ENCODE data around the gene MYO1G.

DNA sequence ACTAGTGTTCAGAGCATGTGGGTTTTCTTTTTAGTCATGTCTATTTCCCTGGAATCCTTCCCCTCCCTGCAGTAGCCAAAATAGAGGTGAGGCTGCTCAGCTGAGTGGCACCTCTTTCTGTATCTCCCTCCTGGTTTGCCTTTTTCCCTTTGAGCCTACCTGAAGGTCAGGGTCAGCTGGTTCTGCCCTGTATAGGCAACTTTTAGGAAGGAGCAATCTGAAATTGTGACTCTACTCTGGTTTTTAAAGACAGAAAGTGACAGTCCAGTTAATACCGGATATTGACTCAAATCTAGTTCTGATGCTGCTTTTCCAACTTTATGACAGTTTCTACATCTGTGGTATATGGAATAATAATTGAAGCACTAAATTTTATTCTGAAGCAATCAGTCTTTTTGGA, 47.2 kb upstream of the MYO1G start:
- TF ChIP-seq TOX (CRISPR knock-in tag; IDR thresholded peaks at IDR 0.05; ENCODE audit: borderline replicate concordance) (no peak), ZFP3 (CRISPR knock-in tag; IDR thresholded peaks at IDR 0.05) (no peak), ZC3H10 (CRISPR knock-in tag; IDR thresholded peaks at IDR 0.05) (no peak), ARNTL (CRISPR knock-in tag; IDR thresholded peaks at IDR 0.05; ENCODE audit: borderline replicate concordance, low read depth) (no peak), BACH2 (CRISPR knock-in tag; IDR thresholded peaks at IDR 0.05; ENCODE audit: borderline replicate concordance) (no peak), ZFP30 (CRISPR knock-in tag; IDR thresholded peaks at IDR 0.05) (no peak), ZNF565 (CRISPR knock-in tag; conservative IDR thresholded peaks at IDR 0.05; ENCODE audit: low read depth) (no peak), ZNF8 (CRISPR knock-in tag; IDR thresholded peaks at IDR 0.05) (no peak), ISL1 (CRISPR knock-in tag; IDR thresholded peaks at IDR 0.05) (no peak), ZNF70 (CRISPR knock-in tag; IDR thresholded peaks at IDR 0.05) (no peak)
- TF ChIP-seq, protein P1, sequence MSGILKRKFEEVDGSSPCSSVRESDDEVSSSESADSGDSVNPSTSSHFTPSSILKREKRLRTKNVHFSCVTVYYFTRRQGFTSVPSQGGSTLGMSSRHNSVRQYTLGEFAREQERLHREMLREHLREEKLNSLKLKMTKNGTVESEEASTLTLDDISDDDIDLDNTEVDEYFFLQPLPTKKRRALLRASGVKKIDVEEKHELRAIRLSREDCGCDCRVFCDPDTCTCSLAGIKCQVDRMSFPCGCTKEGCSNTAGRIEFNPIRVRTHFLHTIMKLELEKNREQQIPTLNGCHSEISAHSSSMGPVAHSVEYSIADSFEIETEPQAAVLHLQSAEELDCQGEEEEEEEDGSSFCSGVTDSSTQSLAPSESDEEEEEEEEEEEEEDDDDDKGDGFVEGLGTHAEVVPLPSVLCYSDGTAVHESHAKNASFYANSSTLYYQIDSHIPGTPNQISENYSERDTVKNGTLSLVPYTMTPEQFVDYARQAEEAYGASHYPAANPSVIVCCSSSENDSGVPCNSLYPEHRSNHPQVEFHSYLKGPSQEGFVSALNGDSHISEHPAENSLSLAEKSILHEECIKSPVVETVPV (CRISPR knock-in tag; IDR thresholded peaks at IDR 0.05): no peak
- TF ChIP-seq, protein P2, sequence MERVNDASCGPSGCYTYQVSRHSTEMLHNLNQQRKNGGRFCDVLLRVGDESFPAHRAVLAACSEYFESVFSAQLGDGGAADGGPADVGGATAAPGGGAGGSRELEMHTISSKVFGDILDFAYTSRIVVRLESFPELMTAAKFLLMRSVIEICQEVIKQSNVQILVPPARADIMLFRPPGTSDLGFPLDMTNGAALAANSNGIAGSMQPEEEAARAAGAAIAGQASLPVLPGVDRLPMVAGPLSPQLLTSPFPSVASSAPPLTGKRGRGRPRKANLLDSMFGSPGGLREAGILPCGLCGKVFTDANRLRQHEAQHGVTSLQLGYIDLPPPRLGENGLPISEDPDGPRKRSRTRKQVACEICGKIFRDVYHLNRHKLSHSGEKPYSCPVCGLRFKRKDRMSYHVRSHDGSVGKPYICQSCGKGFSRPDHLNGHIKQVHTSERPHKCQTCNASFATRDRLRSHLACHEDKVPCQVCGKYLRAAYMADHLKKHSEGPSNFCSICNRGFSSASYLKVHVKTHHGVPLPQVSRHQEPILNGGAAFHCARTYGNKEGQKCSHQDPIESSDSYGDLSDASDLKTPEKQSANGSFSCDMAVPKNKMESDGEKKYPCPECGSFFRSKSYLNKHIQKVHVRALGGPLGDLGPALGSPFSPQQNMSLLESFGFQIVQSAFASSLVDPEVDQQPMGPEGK (CRISPR knock-in tag; IDR thresholded peaks at IDR 0.05; ENCODE audit: borderline replicate concordance): no peak
- TF ChIP-seq, protein P3, sequence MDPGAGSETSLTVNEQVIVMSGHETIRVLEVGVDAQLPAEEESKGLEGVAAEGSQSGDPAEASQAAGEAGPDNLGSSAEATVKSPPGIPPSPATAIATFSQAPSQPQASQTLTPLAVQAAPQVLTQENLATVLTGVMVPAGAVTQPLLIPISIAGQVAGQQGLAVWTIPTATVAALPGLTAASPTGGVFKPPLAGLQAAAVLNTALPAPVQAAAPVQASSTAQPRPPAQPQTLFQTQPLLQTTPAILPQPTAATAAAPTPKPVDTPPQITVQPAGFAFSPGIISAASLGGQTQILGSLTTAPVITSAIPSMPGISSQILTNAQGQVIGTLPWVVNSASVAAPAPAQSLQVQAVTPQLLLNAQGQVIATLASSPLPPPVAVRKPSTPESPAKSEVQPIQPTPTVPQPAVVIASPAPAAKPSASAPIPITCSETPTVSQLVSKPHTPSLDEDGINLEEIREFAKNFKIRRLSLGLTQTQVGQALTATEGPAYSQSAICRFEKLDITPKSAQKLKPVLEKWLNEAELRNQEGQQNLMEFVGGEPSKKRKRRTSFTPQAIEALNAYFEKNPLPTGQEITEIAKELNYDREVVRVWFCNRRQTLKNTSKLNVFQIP (CRISPR knock-in tag; IDR thresholded peaks at IDR 0.05; ENCODE audit: borderline replicate concordance, low read depth): no peak
- TF ChIP-seq, protein P4, sequence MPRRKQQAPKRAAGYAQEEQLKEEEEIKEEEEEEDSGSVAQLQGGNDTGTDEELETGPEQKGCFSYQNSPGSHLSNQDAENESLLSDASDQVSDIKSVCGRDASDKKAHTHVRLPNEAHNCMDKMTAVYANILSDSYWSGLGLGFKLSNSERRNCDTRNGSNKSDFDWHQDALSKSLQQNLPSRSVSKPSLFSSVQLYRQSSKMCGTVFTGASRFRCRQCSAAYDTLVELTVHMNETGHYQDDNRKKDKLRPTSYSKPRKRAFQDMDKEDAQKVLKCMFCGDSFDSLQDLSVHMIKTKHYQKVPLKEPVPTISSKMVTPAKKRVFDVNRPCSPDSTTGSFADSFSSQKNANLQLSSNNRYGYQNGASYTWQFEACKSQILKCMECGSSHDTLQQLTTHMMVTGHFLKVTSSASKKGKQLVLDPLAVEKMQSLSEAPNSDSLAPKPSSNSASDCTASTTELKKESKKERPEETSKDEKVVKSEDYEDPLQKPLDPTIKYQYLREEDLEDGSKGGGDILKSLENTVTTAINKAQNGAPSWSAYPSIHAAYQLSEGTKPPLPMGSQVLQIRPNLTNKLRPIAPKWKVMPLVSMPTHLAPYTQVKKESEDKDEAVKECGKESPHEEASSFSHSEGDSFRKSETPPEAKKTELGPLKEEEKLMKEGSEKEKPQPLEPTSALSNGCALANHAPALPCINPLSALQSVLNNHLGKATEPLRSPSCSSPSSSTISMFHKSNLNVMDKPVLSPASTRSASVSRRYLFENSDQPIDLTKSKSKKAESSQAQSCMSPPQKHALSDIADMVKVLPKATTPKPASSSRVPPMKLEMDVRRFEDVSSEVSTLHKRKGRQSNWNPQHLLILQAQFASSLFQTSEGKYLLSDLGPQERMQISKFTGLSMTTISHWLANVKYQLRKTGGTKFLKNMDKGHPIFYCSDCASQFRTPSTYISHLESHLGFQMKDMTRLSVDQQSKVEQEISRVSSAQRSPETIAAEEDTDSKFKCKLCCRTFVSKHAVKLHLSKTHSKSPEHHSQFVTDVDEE (CRISPR knock-in tag; IDR thresholded peaks at IDR 0.05): no peak

Data from SK-N-SH treated with all-trans-retinoic acid at 6 μM for 48 hours (cell line).